ENCODE data around the gene SRGAP2C. TPM values are rescaled to one million over a fixed set of nuclear protein-coding genes. Genes with fewer than 3 reads are reported as not detected.
"Not testable (repeated sequence)": the region's sequence is repeated elsewhere in the genome, so short reads cannot be mapped to it uniquely, and the experiment has no call there.

The SRGAP2C gene
- total RNA-seq, 1 donor from 2014 or later, result 48.2 TPM

- H3K9me3 Mint-ChIP-seq; H3K36me3 Mint-ChIP-seq (ENCODE audit: low read depth); H3K4me3 Mint-ChIP-seq; H3K27ac Mint-ChIP-seq (ENCODE audit: unreplicated experiment); DNase-seq (ENCODE audit: low read depth, low spot score); H3K27me3 Mint-ChIP-seq (ENCODE audit: low read depth); H3K4me1 Mint-ChIP-seq: not testable (repeated sequence)
Observed at GRCh38 chr1:121283587-121284180, 98.9 kb downstream of the SRGAP2C start.

- not testable (repeated sequence) for DNase-seq (ENCODE audit: low read depth, low spot score); H3K27ac Mint-ChIP-seq (ENCODE audit: unreplicated experiment); H3K4me1 Mint-ChIP-seq; H3K27me3 Mint-ChIP-seq (ENCODE audit: low read depth); H3K4me3 Mint-ChIP-seq; H3K9me3 Mint-ChIP-seq; H3K36me3 Mint-ChIP-seq (ENCODE audit: low read depth)
Observed at GRCh38 chr1:121292590-121292989, 107.8 kb downstream of the SRGAP2C start.

DNA sequence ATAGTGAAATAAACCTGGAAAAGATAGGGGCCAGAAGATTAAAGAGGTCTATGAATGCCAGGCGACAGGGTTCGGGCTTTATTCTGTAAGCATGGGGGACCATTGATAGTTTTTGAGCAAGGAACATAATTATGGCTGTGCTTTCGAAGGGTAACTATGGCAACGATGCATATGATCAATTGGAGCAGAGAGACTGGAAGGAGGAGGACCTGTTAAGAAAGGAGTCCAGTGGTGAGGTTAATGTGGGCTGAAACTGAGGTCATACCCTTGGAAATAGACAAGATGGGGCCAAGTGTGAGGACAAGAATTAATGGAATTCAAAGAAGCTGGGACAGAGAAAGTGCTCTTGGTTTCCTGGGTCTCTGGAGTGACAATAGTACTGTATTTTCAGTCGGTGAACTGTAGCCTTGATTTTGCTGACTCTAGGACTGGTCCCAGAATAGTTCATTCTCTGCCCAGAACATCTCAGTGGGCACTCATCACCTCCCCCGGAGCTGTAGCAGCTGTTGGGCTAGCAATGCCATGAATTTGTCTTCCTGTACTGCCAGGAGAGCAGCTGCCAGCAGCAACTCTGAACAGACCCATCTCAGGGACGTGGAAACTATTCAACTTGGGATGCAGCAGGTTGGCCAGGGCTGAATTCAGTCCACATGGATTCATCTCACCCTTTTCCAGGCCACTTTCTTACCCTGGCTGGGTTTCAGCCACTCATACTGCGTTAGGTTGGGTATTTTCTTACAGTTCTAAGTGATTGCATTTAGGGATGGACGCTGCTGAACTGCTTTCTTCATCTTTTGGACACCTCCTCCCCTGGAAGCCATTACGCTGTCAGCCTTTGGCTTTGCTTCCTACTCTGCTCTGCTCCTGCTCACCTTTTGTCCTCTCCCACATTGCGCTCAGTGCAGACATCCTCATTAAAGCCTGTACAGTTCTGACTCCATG lies 108.8 kb downstream of the SRGAP2C start:
- H3K36me3 Mint-ChIP-seq (ENCODE audit: low read depth); DNase-seq (ENCODE audit: low read depth, low spot score); H3K4me1 Mint-ChIP-seq; H3K27ac Mint-ChIP-seq (ENCODE audit: unreplicated experiment); H3K4me3 Mint-ChIP-seq; H3K27me3 Mint-ChIP-seq (ENCODE audit: low read depth); H3K9me3 Mint-ChIP-seq: not testable (repeated sequence)

DNA sequence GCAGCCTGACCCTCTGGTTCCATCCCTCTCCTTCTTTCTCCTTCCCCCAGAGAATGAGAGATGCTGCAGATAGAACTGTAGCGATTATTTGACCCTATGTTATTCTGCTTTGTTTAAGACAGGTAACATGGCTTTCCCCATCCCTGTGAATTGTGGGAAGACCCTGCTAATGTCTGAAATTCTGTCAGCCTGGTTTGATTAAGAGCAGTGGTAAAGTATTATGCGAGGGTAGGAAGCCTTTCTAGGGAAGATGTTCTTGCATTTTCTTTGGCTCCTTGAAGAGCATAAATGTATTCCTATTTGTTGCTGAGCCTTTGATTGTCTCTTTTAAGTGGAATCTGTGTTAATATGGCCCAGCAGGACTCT lies 109.4 kb downstream of the SRGAP2C start:
- DNase-seq (ENCODE audit: low read depth, low spot score); H3K4me3 Mint-ChIP-seq; H3K27me3 Mint-ChIP-seq (ENCODE audit: low read depth); H3K4me1 Mint-ChIP-seq; H3K9me3 Mint-ChIP-seq; H3K27ac Mint-ChIP-seq (ENCODE audit: unreplicated experiment); H3K36me3 Mint-ChIP-seq (ENCODE audit: low read depth): not testable (repeated sequence)

- not testable (repeated sequence) for H3K27ac Mint-ChIP-seq (ENCODE audit: unreplicated experiment); H3K4me1 Mint-ChIP-seq; H3K9me3 Mint-ChIP-seq; H3K36me3 Mint-ChIP-seq (ENCODE audit: low read depth); H3K27me3 Mint-ChIP-seq (ENCODE audit: low read depth); H3K4me3 Mint-ChIP-seq; DNase-seq (ENCODE audit: low read depth, low spot score)
Observed at GRCh38 chr1:121296563-121296962, 111.8 kb downstream of the SRGAP2C start.

- not testable (repeated sequence) for H3K4me3 Mint-ChIP-seq; H3K27me3 Mint-ChIP-seq (ENCODE audit: low read depth); H3K9me3 Mint-ChIP-seq; H3K4me1 Mint-ChIP-seq; DNase-seq (ENCODE audit: low read depth, low spot score); H3K36me3 Mint-ChIP-seq (ENCODE audit: low read depth); H3K27ac Mint-ChIP-seq (ENCODE audit: unreplicated experiment)
Observed at GRCh38 chr1:121298529-121298928, 113.8 kb downstream of the SRGAP2C start.

- H3K4me1 Mint-ChIP-seq; H3K9me3 Mint-ChIP-seq; H3K27me3 Mint-ChIP-seq (ENCODE audit: low read depth); H3K27ac Mint-ChIP-seq (ENCODE audit: unreplicated experiment); H3K36me3 Mint-ChIP-seq (ENCODE audit: low read depth); DNase-seq (ENCODE audit: low read depth, low spot score); H3K4me3 Mint-ChIP-seq: not testable (repeated sequence)
Observed at GRCh38 chr1:121299514-121300149, 114.9 kb downstream of the SRGAP2C start.

DNA sequence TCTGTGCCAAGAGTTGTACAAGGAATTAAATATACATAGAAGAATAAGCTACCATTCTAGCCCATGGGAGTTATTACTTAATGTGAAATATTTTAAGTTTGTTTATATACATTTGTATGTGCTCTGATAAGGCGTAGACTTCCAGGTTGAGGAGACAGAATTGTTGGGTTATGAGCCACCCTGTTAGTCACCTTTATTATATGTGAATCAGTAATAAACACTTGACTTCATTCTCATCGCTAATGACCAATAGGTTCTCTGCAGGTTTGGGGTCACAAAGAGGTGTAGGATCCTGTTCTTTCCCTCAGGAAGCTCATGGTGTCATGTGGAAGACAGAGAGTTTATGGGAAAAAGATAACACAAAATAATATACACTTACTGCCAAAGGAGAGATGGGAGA lies 117.1 kb downstream of the SRGAP2C start:
- H3K27me3 Mint-ChIP-seq (ENCODE audit: low read depth); DNase-seq (ENCODE audit: low read depth, low spot score); H3K4me1 Mint-ChIP-seq; H3K27ac Mint-ChIP-seq (ENCODE audit: unreplicated experiment); H3K4me3 Mint-ChIP-seq; H3K36me3 Mint-ChIP-seq (ENCODE audit: low read depth); H3K9me3 Mint-ChIP-seq: not testable (repeated sequence)

GRCh38 chr1:121307759-121308158 lies 123.0 kb downstream of the SRGAP2C start:
- H3K27ac Mint-ChIP-seq (ENCODE audit: unreplicated experiment); DNase-seq (ENCODE audit: low read depth, low spot score); H3K36me3 Mint-ChIP-seq (ENCODE audit: low read depth); H3K4me1 Mint-ChIP-seq; H3K27me3 Mint-ChIP-seq (ENCODE audit: low read depth); H3K4me3 Mint-ChIP-seq; H3K9me3 Mint-ChIP-seq: not testable (repeated sequence)

GRCh38 chr1:121315509-121315908 lies 130.7 kb downstream of the SRGAP2C start:
- H3K27me3 Mint-ChIP-seq (ENCODE audit: low read depth); H3K36me3 Mint-ChIP-seq (ENCODE audit: low read depth); H3K9me3 Mint-ChIP-seq; H3K4me1 Mint-ChIP-seq; H3K4me3 Mint-ChIP-seq; H3K27ac Mint-ChIP-seq (ENCODE audit: unreplicated experiment); DNase-seq (ENCODE audit: low read depth, low spot score): not testable (repeated sequence)

DNA sequence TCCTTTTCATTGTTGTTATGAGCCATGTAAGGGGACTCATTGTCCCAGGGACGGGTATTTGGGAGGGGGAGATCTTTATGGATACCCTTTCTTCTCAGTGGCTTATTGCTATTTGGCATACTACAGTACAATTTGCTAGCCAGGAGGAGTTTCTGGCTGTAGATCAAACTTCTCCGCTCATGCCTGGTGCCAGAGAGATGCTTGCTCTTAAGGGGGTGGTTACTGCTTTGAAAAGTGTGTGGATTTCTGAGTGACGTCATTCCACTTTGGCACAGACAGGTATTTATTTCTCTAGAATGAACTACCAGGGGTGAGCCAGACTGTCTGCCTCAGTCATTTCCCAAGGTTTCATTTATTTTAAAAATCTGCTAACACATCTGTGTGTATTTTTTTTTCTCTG lies 131.3 kb downstream of the SRGAP2C start:
- not testable (repeated sequence) for H3K4me3 Mint-ChIP-seq; H3K36me3 Mint-ChIP-seq (ENCODE audit: low read depth); H3K27ac Mint-ChIP-seq (ENCODE audit: unreplicated experiment); DNase-seq (ENCODE audit: low read depth, low spot score); H3K9me3 Mint-ChIP-seq; H3K4me1 Mint-ChIP-seq; H3K27me3 Mint-ChIP-seq (ENCODE audit: low read depth)

GRCh38 chr1:121317491-121318468 lies 133.0 kb downstream of the SRGAP2C start:
- not testable (repeated sequence) for H3K27me3 Mint-ChIP-seq (ENCODE audit: low read depth); H3K9me3 Mint-ChIP-seq; H3K4me3 Mint-ChIP-seq

DNA sequence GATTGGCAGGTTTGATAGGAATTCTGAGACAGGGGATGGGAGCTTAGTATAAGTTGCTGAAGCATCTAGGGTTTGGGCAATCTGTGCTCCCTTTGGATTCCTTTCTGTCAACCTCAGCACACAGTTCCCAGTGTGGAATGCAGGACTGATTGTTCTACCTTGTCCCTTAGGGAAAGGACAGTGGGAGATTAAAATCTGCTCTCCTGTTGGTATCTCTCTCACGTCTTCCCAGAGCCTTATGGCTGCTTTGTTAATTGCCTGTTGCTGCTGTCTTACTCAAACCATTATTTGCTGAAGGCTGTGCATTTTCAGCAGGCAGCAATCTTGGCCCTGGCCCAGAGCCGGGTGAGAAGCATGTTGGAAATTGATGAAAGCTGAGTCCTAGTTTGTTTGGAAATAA lies 133.9 kb downstream of the SRGAP2C start:
- not testable (repeated sequence) for H3K9me3 Mint-ChIP-seq; H3K4me1 Mint-ChIP-seq; DNase-seq (ENCODE audit: low read depth, low spot score); H3K36me3 Mint-ChIP-seq (ENCODE audit: low read depth); H3K27me3 Mint-ChIP-seq (ENCODE audit: low read depth); H3K27ac Mint-ChIP-seq (ENCODE audit: unreplicated experiment); H3K4me3 Mint-ChIP-seq

More at GRCh38 chr1:121317491-121318468, 133.0 kb downstream of the SRGAP2C start:
- DNase-seq (ENCODE audit: low read depth, low spot score); H3K27ac Mint-ChIP-seq (ENCODE audit: unreplicated experiment); H3K4me1 Mint-ChIP-seq; H3K36me3 Mint-ChIP-seq (ENCODE audit: low read depth): not testable (repeated sequence)

Data from neural crest cell (in vitro differentiated cells).